IMR-90 (cell line): Measurements from ENCODE around the gene CIRBP.

Experiments
- BHLHE40 ChIP-seq: fragments of 150-350 bp; IDR thresholded peaks from 2 replicates; pipeline ENCODE4 v1.6.1; 2016; ENCODE audit warnings: mild to moderate bottlenecking, low read depth, low read length
- CEBPB ChIP-seq: IDR thresholded peaks from 2 replicates; pipeline ENCODE4 v1.6.1; 2012; ENCODE audit warnings: low read depth, low read length, improper control_type of control experiment
- MXI1 ChIP-seq: IDR thresholded peaks from 2 replicates; pipeline ENCODE4 v1.6.1; 2012; ENCODE audit warnings: low read depth, mild to moderate bottlenecking, low read length, moderate library complexity, borderline replicate concordance
- NFE2L2 ChIP-seq: fragments of 150-350 bp; IDR thresholded peaks from 2 replicates; pipeline ENCODE4 v1.6.1; 2016; ENCODE audit warnings: low read depth, mild to moderate bottlenecking, low read length
- POLR2A ChIP-seq: IDR thresholded peaks from 2 replicates; pipeline ENCODE4 v1.6.1; 2012; ENCODE audit warnings: mild to moderate bottlenecking, low read depth, low read length
- RCOR1 ChIP-seq: IDR thresholded peaks from 2 replicates; pipeline ENCODE4 v1.6.1; 2012; ENCODE audit warnings: mild to moderate bottlenecking, low read length, improper control_type of control experiment; ENCODE audit not compliant: insufficient replicate concordance
- TF ChIP-seq, protein P1 (sequence below): conservative IDR thresholded peaks from 2 replicates; pipeline ENCODE4 v1.5.1; 2012; ENCODE audit warnings: mild to moderate bottlenecking, low read depth, low read length, improper control_type of control experiment

DNA sequence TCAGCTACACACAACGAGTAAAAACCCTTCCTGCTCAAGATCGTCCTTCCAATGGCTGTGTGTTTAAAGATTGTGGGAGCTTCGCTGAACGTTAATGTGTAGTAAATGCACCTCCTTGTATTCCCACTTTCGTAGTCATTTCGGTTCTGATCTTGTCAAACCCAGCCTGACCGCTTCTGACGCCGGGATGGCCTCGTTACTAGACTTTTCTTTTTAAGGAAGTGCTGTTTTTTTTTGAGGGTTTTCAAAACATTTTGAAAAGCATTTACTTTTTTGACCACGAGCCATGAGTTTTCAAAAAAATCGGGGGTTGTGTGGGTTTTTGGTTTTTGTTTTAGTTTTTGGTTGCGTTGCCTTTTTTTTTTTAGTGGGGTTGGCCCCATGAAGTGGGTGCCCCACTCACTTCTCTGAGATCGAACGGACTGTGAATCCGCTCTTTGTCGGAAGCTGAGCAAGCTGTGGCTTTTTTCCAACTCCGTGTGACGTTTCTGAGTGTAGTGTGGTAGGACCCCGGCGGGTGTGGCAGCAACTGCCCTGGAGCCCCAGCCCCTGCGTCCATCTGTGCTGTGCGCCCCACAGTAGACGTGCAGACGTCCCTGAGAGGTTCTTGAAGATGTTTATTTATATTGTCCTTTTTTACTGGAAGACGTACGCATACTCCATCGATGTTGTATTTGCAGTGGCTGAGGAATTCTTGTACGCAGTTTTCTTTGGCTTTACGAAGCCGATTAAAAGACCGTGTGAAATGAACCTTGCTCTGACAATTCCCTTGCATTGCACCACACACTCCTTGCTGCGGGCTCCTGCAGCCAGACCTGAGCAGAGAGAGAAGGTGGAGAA, 3.5 kb downstream of the CIRBP start:
- TF ChIP-seq POLR2A, result no peak
- TF ChIP-seq, protein P1, sequence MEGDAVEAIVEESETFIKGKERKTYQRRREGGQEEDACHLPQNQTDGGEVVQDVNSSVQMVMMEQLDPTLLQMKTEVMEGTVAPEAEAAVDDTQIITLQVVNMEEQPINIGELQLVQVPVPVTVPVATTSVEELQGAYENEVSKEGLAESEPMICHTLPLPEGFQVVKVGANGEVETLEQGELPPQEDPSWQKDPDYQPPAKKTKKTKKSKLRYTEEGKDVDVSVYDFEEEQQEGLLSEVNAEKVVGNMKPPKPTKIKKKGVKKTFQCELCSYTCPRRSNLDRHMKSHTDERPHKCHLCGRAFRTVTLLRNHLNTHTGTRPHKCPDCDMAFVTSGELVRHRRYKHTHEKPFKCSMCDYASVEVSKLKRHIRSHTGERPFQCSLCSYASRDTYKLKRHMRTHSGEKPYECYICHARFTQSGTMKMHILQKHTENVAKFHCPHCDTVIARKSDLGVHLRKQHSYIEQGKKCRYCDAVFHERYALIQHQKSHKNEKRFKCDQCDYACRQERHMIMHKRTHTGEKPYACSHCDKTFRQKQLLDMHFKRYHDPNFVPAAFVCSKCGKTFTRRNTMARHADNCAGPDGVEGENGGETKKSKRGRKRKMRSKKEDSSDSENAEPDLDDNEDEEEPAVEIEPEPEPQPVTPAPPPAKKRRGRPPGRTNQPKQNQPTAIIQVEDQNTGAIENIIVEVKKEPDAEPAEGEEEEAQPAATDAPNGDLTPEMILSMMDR, result no peak
- TF ChIP-seq NFE2L2, result no peak
- no peak for TF ChIP-seq BHLHE40
- no peak for TF ChIP-seq CEBPB
- no peak for TF ChIP-seq RCOR1
- no peak for TF ChIP-seq MXI1
